GM12878 (cell line): ENCODE measurements around the gene ARHGAP6. TPM values are rescaled to one million over a fixed set of nuclear protein-coding genes. Genes with fewer than 3 reads are reported as not detected.
A peak's percentile ranks its signal among the peaks of the same experiment; 100 is the strongest.

Experiments
- ATAC-seq: fragments of 200-7000 bp; cut with Tn5 transposase; 3 replicates; pipeline ENCODE4 v1.9.1; 2020; ENCODE audit warnings: mild to moderate bottlenecking, moderate library complexity
- BruUV-seq: library from RNA; stranded (reverse); fragments of 400-500 nt; replicated peaks from 2 replicates; lab custom pipeline; 2021; lab: Mats Ljungman, UMichigan
- CTCF ChIA-PET: fragments of 300-600 bp; sonication (Branson Sonifier 250); formaldehyde crosslinking; extraction: SDS; loops from one replicate; lab custom pipeline; 2021; ENCODE audit warnings: inconsistent platforms; lab: Yijun Ruan, JAX
- POLR2A ChIA-PET: fragments of 350-600 bp; formaldehyde crosslinking; extraction: SDS; loops from one replicate; lab custom pipeline; 2021; ENCODE audit warnings: inconsistent platforms; lab: Charles Lee
- RAD21 ChIA-PET: fragments of 300-600 bp; sonication (Branson Sonifier 250); formaldehyde crosslinking; loops from one replicate; lab custom pipeline; 2023; ENCODE audit warnings: antibody characterized with exemption; ENCODE audit not compliant: unreplicated experiment; lab: Charles Lee
- SMC1A ChIA-PET: fragments of 300-600 bp; sonication (Branson Sonifier 250); formaldehyde crosslinking; loops from one replicate; lab custom pipeline; 2023; ENCODE audit not compliant: unreplicated experiment, uncharacterized antibody; lab: Charles Lee
- DNase-seq: peaks from one replicate; pipeline ENCODE4 v3.0.0-alpha.2; 2011; ENCODE audit warnings: low read depth, low spot score
- FAIRE-seq: peaks from 3 replicates; lab custom pipeline; 2011; peaks lifted over from hg19 to GRCh38; lab: Jason Lieb, UNC
- H2AFZ ChIP-seq: 2 replicates; pipeline ENCODE4 v1.6.0; 2011; ENCODE audit warnings: low read depth, low read length, control low read depth; ENCODE audit not compliant: control insufficient read depth
- H3K27ac ChIP-seq: 2 replicates; pipeline ENCODE4 v1.5.1; 2011; ENCODE audit warnings: control low read depth; ENCODE audit not compliant: control insufficient read depth, insufficient read depth
- H3K27me3 ChIP-seq, 2 experiments: replicated peaks in 1 of 2; 2 replicates each; pipeline versions ENCODE4 v1.6.0 to v1.6.1; 2011; ENCODE audit warnings: low read length in 1 of 2; ENCODE audit not compliant: control insufficient read depth in 2 of 2, insufficient read depth in 2 of 2
- H3K36me3 ChIP-seq, 2 experiments: 2 replicates each; pipeline ENCODE4 v1.5.1; 2011; ENCODE audit warnings: low read length in 1 of 2; ENCODE audit not compliant: control insufficient read depth in 2 of 2, insufficient read depth in 2 of 2
- H3K4me1 ChIP-seq: 2 replicates; pipeline ENCODE4 v1.6.1; 2011; ENCODE audit warnings: mild to moderate bottlenecking, low read length, moderate library complexity, mixed read lengths; ENCODE audit not compliant: control insufficient read depth, insufficient read depth
- H3K4me2 ChIP-seq: 2 replicates; pipeline ENCODE4 v1.6.0; 2011; ENCODE audit warnings: control low read depth; ENCODE audit not compliant: control insufficient read depth, insufficient read depth
- H3K4me3 ChIP-seq: fragments of 200-600 bp; sonication (generic); 2 replicates; pipeline ENCODE4 v1.5.1; 2016
- H3K79me2 ChIP-seq: 2 replicates; pipeline ENCODE4 v1.6.0; 2011; ENCODE audit warnings: low read length; ENCODE audit not compliant: control insufficient read depth, insufficient read depth
- H3K9ac ChIP-seq: 2 replicates; pipeline ENCODE4 v1.8.0; 2011; ENCODE audit warnings: low read length, control low read depth, mixed read lengths; ENCODE audit not compliant: control insufficient read depth, insufficient read depth
- H3K9me3 ChIP-seq: replicated peaks from 3 replicates; pipeline ENCODE4 v1.5.1; 2011; ENCODE audit warnings: mild to moderate bottlenecking, low read length; ENCODE audit not compliant: control insufficient read depth, insufficient read depth
- H4K20me1 ChIP-seq: 2 replicates; pipeline ENCODE4 v1.6.0; 2011; ENCODE audit not compliant: control insufficient read depth, insufficient read depth
- EED ChIP-seq: sonication (generic); IDR thresholded peaks from 2 replicates; pipeline ENCODE4 v1.6.1; 2016; ENCODE audit warnings: antibody characterized with exemption, low read depth
- EZH2 ChIP-seq: IDR thresholded peaks from 2 replicates; pipeline ENCODE4 v1.6.1; 2012; ENCODE audit warnings: low read depth, mild to moderate bottlenecking, control low read depth, inconsistent platforms, low read length, borderline replicate concordance; ENCODE audit not compliant: control insufficient read depth
- FOXK2 ChIP-seq: fragments of 450-650 bp; IDR thresholded peaks from 2 replicates; pipeline ENCODE4 v1.6.1; 2017; ENCODE audit warnings: mild to moderate bottlenecking, moderate library complexity
- IKZF2 ChIP-seq, 2 experiments: fragments of 450-650 bp; IDR thresholded peaks; 2 replicates each; pipeline ENCODE4 v1.6.1; 2017; ENCODE audit warnings: mild to moderate bottlenecking in 2 of 2, moderate library complexity in 2 of 2
- MEF2B ChIP-seq: fragments of 450-650 bp; IDR thresholded peaks from 2 replicates; pipeline ENCODE4 v1.6.1; 2018; ENCODE audit warnings: mild to moderate bottlenecking, moderate library complexity; ENCODE audit not compliant: partially characterized antibody, poor library complexity, severe bottlenecking
- MTA2 ChIP-seq: fragments of 450-650 bp; IDR thresholded peaks from 2 replicates; pipeline ENCODE4 v1.6.1; 2016; ENCODE audit warnings: low read depth, mild to moderate bottlenecking, moderate library complexity
- SPI1 ChIP-seq: IDR thresholded peaks from 2 replicates; pipeline ENCODE4 v1.6.1; 2011; ENCODE audit warnings: low read depth, mild to moderate bottlenecking, low read length, moderate library complexity, borderline replicate concordance; ENCODE audit not compliant: insufficient read depth
- WGBS: methylation state at CpG from one replicate; pipeline ENCODE4 v1.1.6; 2016; ENCODE audit warnings: low lambda C conversion rate; ENCODE audit not compliant: insufficient replicate concordance, insufficient coverage; ENCODE audit errors: missing lambda C conversion rate; 5-methylcytosine and 5-hydroxymethylcytosine counted together
- in situ Hi-C: fragments of 300-500 bp; cut with MboI; formaldehyde crosslinking; loops from 9 replicates; pipeline ENCODE4 v1.14.3; 2018; ENCODE audit warnings: mixed read lengths
- intact Hi-C: fragments of 100-400 bp; cut with micrococcal nuclease; formaldehyde crosslinking; loops from one replicate; pipeline ENCODE4 v1.14.2; 2022; ENCODE audit not compliant: unreplicated experiment
- polyA plus RNA-seq, 11 experiments: library from polyadenylated mRNA; depleted of rRNA in 4 of 11; unstranded in 6 of 11; stranded (reverse) in 5 of 11; fragments of >200 nt; fragmentation: Nextera tagmentation in 4 of 11; fragmentation: Illumina TruSeq in 1 of 11; extraction: Ambion mirVana in 4 of 11; extraction: Trizol in 1 of 11; gene quantifications; 1 replicate in 1 of 11; 2 replicates in 10 of 11; pipeline versions ENCODE4 v1.2.1 to v1.2.3, GENCODE V29; 2011 to 2016; ENCODE audit warnings: inconsistent platforms in 2 of 11, missing spikeins in 2 of 11, low read depth in 1 of 11
- total RNA-seq, 4 experiments: library from RNA; depleted of rRNA in 3 of 4; stranded (reverse); fragments of >200 nt in 3 of 4; fragmentation: Illumina TruSeq in 1 of 4; extraction: Trizol in 1 of 4; gene quantifications; 2 replicates each; pipeline versions ENCODE4 v1.2.1 to v1.2.3, GENCODE V29; 2013 to 2021
- TF ChIP-seq, protein P1 (sequence below): fragments of 450-650 bp; IDR thresholded peaks from 2 replicates; pipeline ENCODE4 v1.6.1; 2017; ENCODE audit warnings: low read depth, mild to moderate bottlenecking, moderate library complexity
- TF ChIP-seq, protein P2 (sequence below): IDR thresholded peaks from 2 replicates; pipeline ENCODE4 v1.6.1; 2011; ENCODE audit warnings: borderline replicate concordance, low read depth, mild to moderate bottlenecking, moderate library complexity, low read length; ENCODE audit not compliant: insufficient read depth, poor library complexity, severe bottlenecking

Gene ARHGAP6
- total and polyA plus RNA-seq, 10 of the 15 experiments (the other 5 are each of a cell fraction or from before 2014, with no cell fraction given): 0.20 to 1.8 (median 0.76) TPM

DNA sequence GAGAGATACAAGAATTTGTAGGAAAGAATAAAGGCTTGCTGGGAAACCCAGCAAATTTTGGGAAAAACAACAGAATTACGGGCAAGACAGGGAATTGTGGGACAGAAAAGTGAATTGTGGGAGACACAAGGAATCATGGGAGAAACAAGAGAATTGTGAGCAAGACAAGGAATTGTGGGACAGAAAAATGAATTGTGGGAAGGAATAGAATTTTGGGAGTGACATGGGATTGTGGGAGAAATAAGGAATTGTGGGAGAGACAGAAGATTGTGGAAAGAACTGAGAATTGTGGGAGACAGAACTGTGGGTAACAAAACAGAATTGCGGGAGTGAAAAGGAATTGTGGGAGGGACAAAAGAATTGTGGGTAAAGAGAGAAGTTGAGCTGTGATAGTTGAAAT lies 555.8 kb downstream of the ARHGAP6 start:
- in situ Hi-C loops: loop anchor here (25.0 kb wide), 1 partner anchor 1123 kb away; no protein-coding TSS in a partner anchor
- Histone ChIP-seq H3K4me1 (no peaks in the 10 kb centered on the region; the same call in 1 of the 2 replicates), H4K20me1 (no peaks in the 10 kb centered on the region), H3K79me2 (peaks cover 28% of the 10 kb centered on the region), H2AFZ (no peak overlapping the region), H3K27ac (no peak overlapping the region), H3K9ac (no peak overlapping the region), H3K9me3 (no peaks in the 10 kb centered on the region), H3K27me3 (no peaks in the 10 kb centered on the region), H3K36me3 (no peaks in the 10 kb centered on the region; a peak in 1 of 4 replicates), H3K4me2 (no peak overlapping the region; the same call in 1 of the 2 replicates), H3K4me3 (peak overlapping the region; percentile 40)
- ATAC-seq (no peak), DNase-seq (no peak), FAIRE-seq (no peak)
- CTCF ChIA-PET: no interaction called here
- TF ChIP-seq IKZF2 (IDR thresholded peaks at IDR 0.05) (0 out of 4 replicates have a peak, but pooled peaks of 1 of the 2 experiments have one; percentile 21), EZH2 (no peak)
- TF ChIP-seq, protein P1, sequence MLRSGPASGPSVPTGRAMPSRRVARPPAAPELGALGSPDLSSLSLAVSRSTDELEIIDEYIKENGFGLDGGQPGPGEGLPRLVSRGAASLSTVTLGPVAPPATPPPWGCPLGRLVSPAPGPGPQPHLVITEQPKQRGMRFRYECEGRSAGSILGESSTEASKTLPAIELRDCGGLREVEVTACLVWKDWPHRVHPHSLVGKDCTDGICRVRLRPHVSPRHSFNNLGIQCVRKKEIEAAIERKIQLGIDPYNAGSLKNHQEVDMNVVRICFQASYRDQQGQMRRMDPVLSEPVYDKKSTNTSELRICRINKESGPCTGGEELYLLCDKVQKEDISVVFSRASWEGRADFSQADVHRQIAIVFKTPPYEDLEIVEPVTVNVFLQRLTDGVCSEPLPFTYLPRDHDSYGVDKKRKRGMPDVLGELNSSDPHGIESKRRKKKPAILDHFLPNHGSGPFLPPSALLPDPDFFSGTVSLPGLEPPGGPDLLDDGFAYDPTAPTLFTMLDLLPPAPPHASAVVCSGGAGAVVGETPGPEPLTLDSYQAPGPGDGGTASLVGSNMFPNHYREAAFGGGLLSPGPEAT: 0 out of 2 replicates have a peak, but pooled peaks have one; percentile 17
- POLR2A ChIA-PET: no interaction called here
- 79% methylated on average over 2 of the region's 2 CpGs for WGBS
- SMC1A ChIA-PET: no interaction called here
- intact Hi-C loops: no loop called here
- BruUV-seq: no TSS peak
- RAD21 ChIA-PET: no interaction called here

DNA sequence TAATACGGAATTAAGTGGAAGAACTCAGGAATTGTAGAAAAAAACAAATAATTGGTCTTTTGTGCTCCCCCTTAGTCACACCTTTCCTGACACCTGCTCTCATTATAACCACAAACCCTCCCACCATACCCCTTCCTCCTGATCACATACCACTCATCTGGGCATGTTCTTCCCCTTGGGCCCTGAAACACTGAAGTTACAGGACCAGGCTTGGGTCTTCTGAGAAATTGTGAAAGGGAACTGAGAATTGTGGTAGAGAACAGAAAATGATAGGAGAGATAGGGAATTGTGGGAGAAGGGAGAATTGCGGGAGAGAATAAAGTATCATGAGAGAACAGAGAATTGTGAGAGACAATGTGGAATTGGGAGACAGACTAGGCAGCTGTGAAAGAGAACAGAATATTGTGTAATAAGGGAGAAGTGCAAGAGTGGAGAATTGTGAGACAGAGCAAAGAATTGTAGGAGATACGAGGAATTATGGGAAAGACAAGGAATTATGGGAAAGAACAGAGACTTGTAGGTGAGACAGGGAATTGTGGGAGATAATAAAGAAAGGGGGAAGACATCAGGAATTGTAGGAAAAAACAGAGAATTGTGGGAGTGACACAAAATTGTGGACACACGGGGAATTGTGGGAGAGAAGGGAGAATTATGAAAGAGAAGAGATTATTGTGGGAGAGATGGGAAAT lies 557.3 kb downstream of the ARHGAP6 start:
- in situ Hi-C loops (loop anchor here (25.0 kb wide), 1 partner anchor 1121 kb away; no protein-coding TSS in a partner anchor), intact Hi-C loops (no loop called here)
- no peak for DNase-seq
- no peak for FAIRE-seq
- SMC1A ChIA-PET: no interaction called here
- H3K79me2 ChIP-seq: peaks cover 20% of the 10 kb centered on the region
- POLR2A ChIA-PET: no interaction called here
- 44% methylated on average over 4 of the region's 4 CpGs for WGBS
- no peak overlapping the region for H3K4me2 ChIP-seq
- no peak for ATAC-seq
- no peaks in the 10 kb centered on the region; the same call in 1 of the 2 replicates for H3K4me1 ChIP-seq
- no peaks in the 10 kb centered on the region for H3K9me3 ChIP-seq
- H3K4me3 ChIP-seq: no peak overlapping the region
- CTCF ChIA-PET: no interaction called here
- H3K36me3 ChIP-seq: no peaks in the 10 kb centered on the region; a peak in 1 of 4 replicates
- no peak overlapping the region for H3K27ac ChIP-seq
- no peak overlapping the region for H2AFZ ChIP-seq
- H3K27me3 ChIP-seq: no peaks in the 10 kb centered on the region
- RAD21 ChIA-PET: no interaction called here
- no peaks in the 10 kb centered on the region for H4K20me1 ChIP-seq
- H3K9ac ChIP-seq: no peak overlapping the region
- no TSS peak for BruUV-seq
- peak; percentile 59; the same call in 1 of the 2 replicates for TF ChIP-seq SPI1
- no peak for TF ChIP-seq FOXK2
- peak; percentile 20 for TF ChIP-seq MEF2B
- TF ChIP-seq MTA2: peak; percentile 71; the same call in 1 of the 2 replicates
- TF ChIP-seq, protein P2, sequence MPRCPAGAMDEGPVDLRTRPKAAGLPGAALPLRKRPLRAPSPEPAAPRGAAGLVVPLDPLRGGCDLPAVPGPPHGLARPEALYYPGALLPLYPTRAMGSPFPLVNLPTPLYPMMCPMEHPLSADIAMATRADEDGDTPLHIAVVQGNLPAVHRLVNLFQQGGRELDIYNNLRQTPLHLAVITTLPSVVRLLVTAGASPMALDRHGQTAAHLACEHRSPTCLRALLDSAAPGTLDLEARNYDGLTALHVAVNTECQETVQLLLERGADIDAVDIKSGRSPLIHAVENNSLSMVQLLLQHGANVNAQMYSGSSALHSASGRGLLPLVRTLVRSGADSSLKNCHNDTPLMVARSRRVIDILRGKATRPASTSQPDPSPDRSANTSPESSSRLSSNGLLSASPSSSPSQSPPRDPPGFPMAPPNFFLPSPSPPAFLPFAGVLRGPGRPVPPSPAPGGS: no peak
- peak; percentile 50; the same call in 1 of the 2 replicates for TF ChIP-seq EED
